ENCODE data around the gene MED22.

GRCh38 chr9:133332381-133332730 is 15.6 kb downstream of the MED22 start:
- TF ChIP-seq CTCF (IDR thresholded peaks at IDR 0.05; ENCODE audit: low read depth, low read length, poor library complexity, severe bottlenecking) (no peak), EZH2phosphoT487 (IDR thresholded peaks at IDR 0.05; ENCODE audit: borderline replicate concordance, low read length) (no peak)

All from DOHH2 (cell line).